ENCODE measurements around the gene MARK3. TPM values are rescaled to one million over a fixed set of nuclear protein-coding genes. Genes with fewer than 3 reads are reported as not detected.

The MARK3 gene
- total and polyA plus RNA-seq, 3 donors from 2014 or later, result 93.9 to 198 (median 172) TPM

DNA sequence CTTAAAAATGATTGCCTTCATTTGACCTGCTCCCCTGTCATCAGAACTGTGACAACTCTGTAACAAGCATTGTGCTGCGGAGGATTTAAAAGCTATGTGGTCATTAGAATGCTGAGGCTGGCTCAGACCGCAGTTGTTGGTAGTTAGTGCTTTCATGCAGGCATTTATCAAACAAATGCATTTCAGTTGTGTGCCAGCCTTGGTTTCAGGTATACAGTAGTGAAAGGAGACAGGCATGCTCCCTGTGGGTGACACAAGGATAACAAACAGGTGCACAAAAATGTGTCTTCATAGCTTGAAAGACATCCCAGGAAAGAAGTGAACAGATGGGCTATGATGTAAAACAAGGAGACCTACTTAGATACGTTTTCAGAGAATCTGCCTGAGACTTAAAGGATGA is 60.6 kb downstream of the MARK3 start:
- no peak overlapping the region for H3K27ac ChIP-seq
- H3K4me3 ChIP-seq, result no peak overlapping the region
- 74 to 76% methylated on average over 3 of the region's 3 CpGs for WGBS, 2 donors
- peaks cover 7% of the 10 kb centered on the region for H3K4me1 ChIP-seq
- no peak for DNase-seq
- no peaks in the 10 kb centered on the region for H3K9me3 ChIP-seq
- intact Hi-C loops (cut with DNase I; ENCODE audit: low total_unique reads), result no loop called here
- H3K36me3 ChIP-seq (ENCODE audit: low read depth, missing control alignments), result no peaks in the 10 kb centered on the region
- no peak for TF ChIP-seq POLR2A (IDR thresholded peaks at IDR 0.05)
- TF ChIP-seq, protein P1, sequence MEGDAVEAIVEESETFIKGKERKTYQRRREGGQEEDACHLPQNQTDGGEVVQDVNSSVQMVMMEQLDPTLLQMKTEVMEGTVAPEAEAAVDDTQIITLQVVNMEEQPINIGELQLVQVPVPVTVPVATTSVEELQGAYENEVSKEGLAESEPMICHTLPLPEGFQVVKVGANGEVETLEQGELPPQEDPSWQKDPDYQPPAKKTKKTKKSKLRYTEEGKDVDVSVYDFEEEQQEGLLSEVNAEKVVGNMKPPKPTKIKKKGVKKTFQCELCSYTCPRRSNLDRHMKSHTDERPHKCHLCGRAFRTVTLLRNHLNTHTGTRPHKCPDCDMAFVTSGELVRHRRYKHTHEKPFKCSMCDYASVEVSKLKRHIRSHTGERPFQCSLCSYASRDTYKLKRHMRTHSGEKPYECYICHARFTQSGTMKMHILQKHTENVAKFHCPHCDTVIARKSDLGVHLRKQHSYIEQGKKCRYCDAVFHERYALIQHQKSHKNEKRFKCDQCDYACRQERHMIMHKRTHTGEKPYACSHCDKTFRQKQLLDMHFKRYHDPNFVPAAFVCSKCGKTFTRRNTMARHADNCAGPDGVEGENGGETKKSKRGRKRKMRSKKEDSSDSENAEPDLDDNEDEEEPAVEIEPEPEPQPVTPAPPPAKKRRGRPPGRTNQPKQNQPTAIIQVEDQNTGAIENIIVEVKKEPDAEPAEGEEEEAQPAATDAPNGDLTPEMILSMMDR (IDR thresholded peaks at IDR 0.05), result no peak
- no peaks in the 10 kb centered on the region for H3K27me3 ChIP-seq

DNA sequence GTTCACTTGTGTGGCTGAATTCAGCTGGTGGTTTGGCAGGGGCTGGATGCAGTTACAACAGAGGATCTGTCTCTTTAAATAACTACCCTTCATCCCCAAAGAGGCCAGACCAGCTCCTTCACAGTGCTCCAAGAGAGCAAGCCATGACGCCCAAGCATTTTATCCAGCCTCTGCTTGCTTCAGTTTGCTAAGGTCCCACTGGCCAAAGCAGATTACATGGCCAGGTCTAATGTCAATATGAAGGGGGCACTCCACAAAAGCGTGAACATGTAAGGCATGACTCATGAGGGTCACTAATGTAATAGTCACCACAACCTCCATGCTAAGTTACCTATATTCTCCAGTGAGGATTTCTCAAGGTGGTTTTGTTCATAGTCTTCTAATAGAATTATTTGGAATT is 62.9 kb downstream of the MARK3 start:
- 85 to 95% methylated on average over 2 of the region's 2 CpGs for WGBS, 2 donors
- TF ChIP-seq POLR2A (IDR thresholded peaks at IDR 0.05), result no peak
- TF ChIP-seq, protein P1 (IDR thresholded peaks at IDR 0.05), result no peak
- H3K36me3 ChIP-seq (ENCODE audit: low read depth, missing control alignments), result no peaks in the 10 kb centered on the region
- no peak overlapping the region for H3K27ac ChIP-seq
- H3K4me1 ChIP-seq, result peaks cover 9% of the 10 kb centered on the region
- no peaks in the 10 kb centered on the region for H3K27me3 ChIP-seq
- intact Hi-C loops (cut with DNase I; ENCODE audit: low total_unique reads), result no loop called here
- DNase-seq, result no peak
- H3K9me3 ChIP-seq, result no peaks in the 10 kb centered on the region
- no peak overlapping the region for H3K4me3 ChIP-seq

DNA sequence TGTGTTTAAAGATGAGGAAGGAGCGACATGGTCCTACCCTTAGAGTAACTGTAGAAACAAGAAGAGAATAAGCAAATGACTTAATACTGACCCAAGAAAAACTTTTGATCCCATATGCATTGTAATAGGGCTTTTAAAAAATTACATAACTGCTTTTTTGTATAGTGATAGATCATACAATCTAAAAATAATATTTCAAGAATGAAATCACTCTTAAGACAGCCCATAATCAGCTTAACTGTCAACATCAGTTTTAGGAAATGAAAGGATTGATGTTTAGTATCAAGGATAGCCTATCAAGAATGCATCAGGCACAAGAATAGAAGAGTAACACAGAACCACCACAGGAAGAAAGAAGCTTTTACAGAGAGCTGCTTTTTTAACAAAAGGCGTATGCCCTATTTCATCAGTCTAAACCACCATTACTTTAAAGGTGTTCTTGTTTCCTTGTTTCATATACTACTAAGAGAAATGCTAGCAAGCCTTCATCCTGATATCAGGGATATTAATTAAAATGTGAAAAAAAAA is 64.5 kb downstream of the MARK3 start:
- intact Hi-C loops (cut with DNase I; ENCODE audit: low total_unique reads), result no loop called here
- no peak for TF ChIP-seq POLR2A (IDR thresholded peaks at IDR 0.05)
- TF ChIP-seq, protein P1 (IDR thresholded peaks at IDR 0.05), result no peak
- Histone ChIP-seq H3K27ac (no peak overlapping the region), H3K4me1 (peaks cover 9% of the 10 kb centered on the region), H3K4me3 (no peak overlapping the region), H3K36me3 (ENCODE audit: low read depth, missing control alignments) (no peaks in the 10 kb centered on the region), H3K9me3 (no peaks in the 10 kb centered on the region), H3K27me3 (no peaks in the 10 kb centered on the region)
- WGBS, 2 donors, result 92 to 93% methylated on average over 2 of the region's 2 CpGs
- DNase-seq, result no peak

DNA sequence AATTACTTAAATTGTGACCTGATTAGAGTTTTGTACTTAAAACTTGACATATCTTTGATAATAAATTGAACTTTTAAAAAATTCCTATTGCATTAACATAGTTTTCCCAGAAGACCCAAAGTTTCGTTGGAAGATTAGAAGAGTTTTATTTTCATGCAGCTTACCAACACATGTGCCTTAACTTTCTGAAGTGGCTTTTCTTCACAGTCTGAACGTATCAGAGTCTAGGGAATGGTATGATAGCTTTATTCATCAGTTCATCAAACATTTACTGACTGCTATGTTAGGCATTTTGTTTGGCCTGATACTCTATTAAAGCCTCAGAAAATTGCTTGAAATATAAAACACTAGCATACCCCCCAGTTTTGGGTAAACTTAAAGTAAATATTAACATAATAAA is 65.2 kb downstream of the MARK3 start:
- no peak for DNase-seq
- peaks cover 9% of the 10 kb centered on the region for H3K4me1 ChIP-seq
- intact Hi-C loops (cut with DNase I; ENCODE audit: low total_unique reads), result no loop called here
- 51 to 57% methylated on average over 2 of the region's 2 CpGs for WGBS, 2 donors
- TF ChIP-seq POLR2A (IDR thresholded peaks at IDR 0.05), result no peak
- TF ChIP-seq, protein P1 (IDR thresholded peaks at IDR 0.05), result no peak
- no peak overlapping the region for H3K4me3 ChIP-seq
- no peaks in the 10 kb centered on the region for H3K27me3 ChIP-seq
- H3K9me3 ChIP-seq, result no peaks in the 10 kb centered on the region
- H3K27ac ChIP-seq, result no peak overlapping the region
- no peaks in the 10 kb centered on the region for H3K36me3 ChIP-seq (ENCODE audit: low read depth, missing control alignments)

DNA sequence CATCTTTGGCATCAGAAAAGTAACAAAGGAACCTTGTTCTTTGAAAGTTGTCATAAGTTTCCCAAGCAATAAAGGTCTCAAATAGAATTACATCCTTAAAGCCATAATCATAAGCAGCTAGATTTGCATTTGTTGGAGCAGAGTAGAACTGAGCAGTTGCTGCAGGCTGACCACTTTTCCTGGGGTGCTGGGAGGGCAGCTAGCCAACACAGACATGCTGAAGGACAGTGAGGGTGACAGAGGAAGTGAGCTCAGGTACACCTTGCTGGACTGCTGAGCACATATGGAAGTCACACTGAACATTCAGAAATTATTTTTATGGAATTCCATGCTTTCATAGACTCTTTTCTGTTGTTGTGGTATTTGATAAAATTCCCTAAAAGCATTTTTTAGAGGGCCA is 66.2 kb downstream of the MARK3 start:
- H3K9me3 ChIP-seq, result no peaks in the 10 kb centered on the region
- DNase-seq, result no peak
- intact Hi-C loops (cut with DNase I; ENCODE audit: low total_unique reads), result no loop called here
- H3K36me3 ChIP-seq (ENCODE audit: low read depth, missing control alignments), result no peaks in the 10 kb centered on the region
- no peak for TF ChIP-seq POLR2A (IDR thresholded peaks at IDR 0.05)
- TF ChIP-seq, protein P1 (IDR thresholded peaks at IDR 0.05), result no peak
- peaks cover 7% of the 10 kb centered on the region for H3K4me1 ChIP-seq
- no peaks in the 10 kb centered on the region for H3K27me3 ChIP-seq
- H3K27ac ChIP-seq, result no peak overlapping the region
- no peak overlapping the region for H3K4me3 ChIP-seq
